GM18502 (cell line): ENCODE measurements around the gene ACVR1B.

Experiments
- ATAC-seq: cut with Tn5 transposase; IDR thresholded peaks from one replicate; pipeline ENCODE4 v1.9.1; 2021; ENCODE audit warnings: mild to moderate bottlenecking; ENCODE audit not compliant: unreplicated experiment, poor library complexity

Gene ACVR1B

DNA sequence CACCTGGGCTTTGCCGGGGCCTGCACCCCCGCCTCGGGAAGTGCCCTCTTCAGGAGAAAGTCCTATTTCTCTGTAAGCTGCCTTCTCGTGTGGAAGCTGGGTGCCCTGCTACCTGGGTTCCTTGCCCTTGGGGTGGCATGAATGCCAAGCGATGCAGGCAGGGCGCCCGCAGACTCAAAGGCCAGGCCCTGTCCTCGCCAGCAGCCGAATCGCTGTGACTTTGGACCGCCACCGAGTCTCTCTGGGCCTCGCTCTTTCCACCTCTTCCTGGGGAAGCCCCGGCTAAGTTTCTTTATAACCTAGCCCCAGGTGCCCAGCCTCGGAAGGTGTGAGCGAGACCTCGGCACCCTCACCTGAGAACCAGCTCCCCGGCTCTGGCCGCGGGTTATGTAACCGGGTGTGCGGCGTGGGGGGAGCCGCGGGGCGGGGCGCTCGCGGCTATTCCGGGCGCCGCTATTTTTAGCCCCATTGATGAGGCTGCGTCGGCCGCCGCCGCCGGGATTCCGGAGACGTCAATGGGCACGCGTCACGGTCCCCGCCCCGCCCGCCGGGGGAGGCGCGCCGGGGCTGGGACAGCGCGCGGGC is 85.2 kb downstream of the ACVR1B start:
- peak; percentile 45 for ATAC-seq

DNA sequence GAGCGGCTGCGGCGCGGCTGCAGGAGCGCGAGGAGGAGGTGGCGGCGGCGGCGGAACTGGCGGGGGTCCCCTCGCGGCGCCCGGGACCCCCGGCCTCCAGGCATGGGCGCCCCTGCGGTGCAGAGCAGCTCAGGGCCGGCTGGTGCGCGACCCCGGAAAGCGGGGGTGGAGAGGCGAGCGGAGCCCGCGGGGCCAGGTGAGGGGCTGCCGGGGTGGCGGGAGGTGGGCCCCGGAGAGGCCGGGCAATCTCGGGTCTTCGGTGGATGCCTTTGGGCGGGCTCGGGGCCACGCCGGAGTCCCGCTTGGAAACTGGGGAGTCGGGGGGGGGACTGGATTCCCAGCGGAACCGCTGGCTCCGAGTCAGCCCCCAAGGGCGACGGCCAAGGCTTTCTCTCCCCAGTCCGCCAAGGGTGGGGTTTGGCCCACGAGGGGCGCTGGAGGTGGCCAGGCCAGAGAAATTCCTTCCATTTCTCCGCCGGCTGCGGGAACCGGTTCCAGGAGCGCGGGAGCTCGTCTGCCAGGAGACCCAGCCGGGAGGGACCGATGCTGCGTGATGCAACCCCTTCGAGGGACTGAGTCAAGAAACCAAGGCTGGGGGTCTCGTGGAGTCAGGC is 85.9 kb downstream of the ACVR1B start:
- ATAC-seq = no peak

DNA sequence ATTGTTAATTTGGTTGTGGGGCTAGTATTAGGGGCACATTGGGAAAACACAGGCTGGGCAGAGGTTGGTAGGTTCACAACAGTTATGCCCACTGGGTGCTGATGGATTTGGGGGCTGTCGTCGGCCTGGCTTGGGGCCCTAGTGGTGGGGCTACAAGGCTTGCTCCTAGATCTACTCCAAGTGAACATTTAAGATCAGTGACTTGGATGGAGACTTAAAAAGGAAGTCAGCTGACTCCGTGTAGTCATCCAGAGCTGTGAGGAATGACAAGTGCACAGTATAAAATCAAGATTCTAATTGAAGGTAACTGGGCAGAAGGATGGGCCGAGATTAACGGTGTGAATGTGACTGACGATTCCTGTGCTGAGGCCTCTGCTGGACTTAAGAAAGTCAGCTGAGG is 86.9 kb downstream of the ACVR1B start:
- no peak for ATAC-seq

DNA sequence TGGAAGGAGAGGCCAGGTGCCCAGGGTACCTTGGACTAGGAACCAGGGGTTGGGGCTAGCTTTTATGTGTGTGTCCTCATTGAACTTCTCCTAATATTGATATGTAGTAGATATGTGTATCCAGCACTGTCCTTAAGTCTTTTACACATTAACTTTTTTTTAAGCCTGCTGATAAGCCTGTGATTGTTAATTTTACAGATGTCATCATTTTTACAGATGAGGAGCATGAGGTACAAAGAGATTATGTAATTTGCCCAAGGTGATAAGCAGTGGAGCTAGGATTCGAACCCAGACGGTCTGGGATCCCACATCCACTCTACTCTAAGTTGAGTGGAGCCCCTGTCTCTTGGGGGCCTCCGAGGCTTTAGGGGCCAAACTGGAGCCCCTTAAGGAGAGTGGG is 89.5 kb downstream of the ACVR1B start:
- ATAC-seq = no peak

DNA sequence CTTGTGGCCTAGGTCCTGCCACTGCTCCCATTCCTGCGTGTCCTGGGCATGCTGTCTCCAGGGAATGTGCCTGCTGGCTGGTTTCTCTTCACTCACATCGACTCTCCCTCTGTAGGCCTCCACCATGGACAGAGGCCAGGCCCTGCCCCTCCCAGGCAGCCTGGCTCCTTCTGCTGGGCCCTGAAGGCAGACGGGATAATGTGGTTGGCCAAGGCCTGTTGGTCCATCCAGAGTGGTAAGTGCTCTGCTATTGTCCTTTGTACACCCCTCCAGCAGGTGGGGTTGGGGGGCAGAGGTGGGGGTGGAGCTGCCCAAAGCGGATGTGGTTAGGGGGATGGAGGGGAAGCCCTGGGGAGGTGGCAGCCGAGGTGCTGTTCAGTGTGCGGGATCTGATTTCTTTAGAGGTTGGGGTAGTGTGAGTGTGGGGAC is 90.2 kb downstream of the ACVR1B start:
- ATAC-seq = no peak

DNA sequence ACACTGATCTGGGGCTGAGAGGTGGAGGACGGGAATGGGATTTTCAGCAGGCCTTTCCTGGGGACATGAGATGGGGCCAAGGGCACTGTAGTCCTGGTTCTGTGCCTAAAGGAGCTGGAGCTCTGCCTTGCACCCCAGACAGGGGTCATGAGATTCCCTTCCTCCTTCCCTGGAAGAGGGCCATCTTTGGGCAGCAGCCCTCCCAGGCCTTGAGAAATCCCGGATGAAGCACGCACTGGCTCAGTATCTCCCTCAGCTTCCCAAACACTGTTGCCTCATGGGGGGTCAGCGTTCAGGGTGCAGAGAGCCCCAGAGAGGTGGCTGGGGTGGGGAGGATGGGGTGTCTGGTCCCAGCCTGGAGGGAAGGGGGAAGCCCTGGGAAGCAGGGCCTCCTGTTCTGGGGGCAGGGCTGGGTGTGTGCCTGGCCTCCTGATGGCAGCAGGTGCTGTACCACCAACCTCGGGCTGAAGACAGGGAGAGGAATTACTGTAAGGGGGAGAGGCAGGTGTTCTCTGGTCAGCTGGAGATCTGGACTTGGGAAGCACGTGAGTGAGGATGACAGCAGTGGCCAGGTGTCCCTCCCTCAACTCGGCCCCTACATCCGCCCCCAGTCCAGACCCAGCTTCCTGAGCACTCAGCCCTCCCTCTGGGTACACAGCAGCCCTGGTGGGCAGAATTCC is 91.3 kb downstream of the ACVR1B start:
- ATAC-seq = no peak

DNA sequence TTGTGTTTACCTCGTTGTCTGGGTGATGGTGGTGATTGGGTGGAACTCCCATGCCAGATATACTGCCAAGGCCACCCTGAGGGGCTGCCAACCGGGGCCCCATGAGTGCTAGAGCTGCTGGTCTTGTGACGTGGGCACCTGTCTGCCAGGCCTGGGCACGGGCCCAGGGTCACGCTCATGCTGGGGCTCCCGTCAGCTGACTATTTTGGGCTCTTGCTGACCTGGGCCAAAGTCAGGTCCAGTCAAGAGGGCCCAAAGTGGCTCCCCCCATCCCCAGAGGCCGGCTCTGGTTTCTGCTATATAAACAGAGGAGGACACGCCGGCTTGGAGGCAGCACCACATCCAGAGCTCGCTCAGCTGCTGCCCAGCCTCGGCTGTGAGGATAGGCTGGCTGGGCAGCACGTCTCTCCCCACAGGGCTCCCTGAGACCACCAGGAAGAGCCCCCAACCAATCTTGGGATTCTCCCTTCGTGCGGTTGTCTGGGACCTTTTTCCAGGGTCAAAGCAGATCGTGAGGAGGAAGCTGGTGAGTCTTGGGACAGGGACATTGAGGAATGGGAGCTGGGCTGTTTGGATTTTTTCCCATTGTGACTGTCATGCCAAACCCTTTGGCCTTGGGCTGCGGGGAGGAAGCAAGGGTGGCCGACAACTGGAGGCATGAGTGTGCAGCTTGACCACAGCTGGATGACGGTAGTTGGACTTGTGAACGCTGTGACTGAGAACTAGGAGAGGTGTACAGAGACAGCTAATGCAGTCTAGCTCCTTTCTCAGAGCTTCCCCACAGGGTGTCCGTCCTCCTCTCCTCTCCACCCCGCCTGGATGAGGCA is 92.1 kb downstream of the ACVR1B start:
- no peak for ATAC-seq

DNA sequence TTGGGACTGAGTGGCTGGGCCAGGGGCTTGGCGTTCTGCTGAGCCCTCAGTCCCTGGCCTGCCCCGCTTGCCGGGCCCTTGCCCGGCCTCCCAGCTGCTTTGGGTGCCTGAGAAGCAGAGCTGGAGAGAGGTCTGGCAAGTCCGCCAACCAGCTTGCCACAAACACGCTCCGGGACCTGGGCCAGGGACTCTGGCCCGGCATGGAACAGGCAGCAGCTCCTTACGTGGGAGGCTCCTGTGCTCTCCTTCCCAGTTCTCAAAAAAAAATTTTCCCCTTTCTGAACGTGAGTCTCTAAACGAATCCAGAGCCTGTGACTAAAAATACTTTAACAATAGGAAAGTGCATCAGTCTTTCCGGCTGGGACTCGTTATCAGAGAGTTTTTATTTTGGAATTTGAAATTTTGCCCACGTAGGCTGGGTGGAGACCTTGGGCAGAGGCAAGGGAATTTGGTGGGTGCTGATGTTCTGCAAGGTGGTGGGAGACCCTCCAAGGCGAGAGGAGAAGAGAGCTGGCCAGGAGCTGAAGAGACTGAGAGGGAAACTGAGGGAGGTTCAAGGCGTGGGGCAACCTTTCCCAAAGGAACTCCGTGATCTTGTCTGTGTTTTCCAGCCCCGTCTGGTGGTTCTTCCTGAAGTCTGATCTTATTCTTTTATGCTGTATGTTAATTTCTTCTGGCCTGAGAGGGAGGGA is 92.9 kb downstream of the ACVR1B start:
- no peak for ATAC-seq

DNA sequence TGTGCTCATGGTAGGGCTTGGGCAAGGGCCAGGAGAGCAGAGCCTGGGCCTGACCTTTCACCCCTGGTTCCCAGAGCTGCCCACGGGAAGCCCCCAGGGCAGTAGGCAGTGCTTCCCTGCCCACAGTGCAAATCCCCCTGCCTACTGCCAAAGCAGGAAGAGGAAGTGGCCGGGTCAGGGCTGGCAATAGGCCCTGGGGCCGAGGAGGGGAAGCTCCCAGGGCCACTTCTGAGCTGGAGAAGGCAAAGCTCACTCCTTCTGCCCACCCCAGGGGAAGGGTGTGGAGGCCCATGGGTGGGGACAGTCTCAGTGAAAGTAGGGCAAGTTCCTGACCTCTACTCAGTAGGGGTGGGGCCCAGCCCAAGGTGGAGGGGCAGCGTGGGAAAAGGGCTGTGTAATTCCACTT is 94.3 kb downstream of the ACVR1B start:
- ATAC-seq = no peak
